DMS53 treated with DMSO at 0.1 percent for 48 hours (cell line): ENCODE data around the gene MUC4.
"Not testable (repeated sequence)": the region's sequence is repeated elsewhere in the genome, so short reads cannot be mapped to it uniquely, and the experiment has no call there.

Experiments
- DNase-seq: peaks from one replicate; lab custom pipeline; 2025; ENCODE audit not compliant: unreplicated experiment; lab: John Stamatoyannopoulos, UW

The MUC4 gene

DNA sequence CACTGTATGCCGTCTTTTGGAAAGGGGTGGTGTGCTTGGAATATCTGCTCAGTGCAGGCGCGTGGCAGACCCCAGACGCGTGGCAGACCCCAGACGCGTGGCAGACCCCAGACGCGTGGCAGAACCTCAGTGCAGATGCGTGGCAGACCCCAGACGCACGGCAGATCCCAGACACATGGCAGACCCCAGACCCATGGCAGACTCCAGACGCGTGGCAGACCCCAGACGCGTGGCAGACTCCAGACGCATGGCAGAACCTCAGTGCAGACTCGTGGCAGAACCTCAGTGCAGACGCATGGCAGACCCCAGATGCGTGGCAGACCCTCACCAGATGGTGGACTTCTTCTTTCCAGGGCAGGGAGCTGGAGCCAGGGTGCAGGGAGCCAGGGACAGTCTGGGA is 637 bp upstream of the MUC4 start:
- DNase-seq: no peak

DNA sequence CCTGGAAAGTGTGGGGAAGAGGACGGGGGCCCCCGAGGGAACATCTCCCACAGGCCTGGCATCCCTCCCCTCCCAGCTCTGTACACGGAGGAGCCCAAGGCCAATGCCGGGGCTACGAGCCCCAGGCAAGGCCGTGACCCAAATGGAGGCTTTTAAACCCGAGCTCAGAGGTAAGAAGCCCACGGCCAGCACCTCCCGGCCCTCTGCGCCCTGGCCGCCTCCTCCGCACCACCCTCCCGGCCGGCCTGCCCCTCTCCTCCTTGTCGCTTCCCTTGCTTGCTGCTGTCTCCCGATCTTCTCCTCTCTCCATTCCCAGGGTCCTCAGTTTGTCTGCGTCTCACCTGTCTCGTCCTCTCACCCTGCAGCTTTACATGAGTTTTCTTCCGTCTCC is 1.3 kb downstream of the MUC4 start:
- no peak for DNase-seq

DNA sequence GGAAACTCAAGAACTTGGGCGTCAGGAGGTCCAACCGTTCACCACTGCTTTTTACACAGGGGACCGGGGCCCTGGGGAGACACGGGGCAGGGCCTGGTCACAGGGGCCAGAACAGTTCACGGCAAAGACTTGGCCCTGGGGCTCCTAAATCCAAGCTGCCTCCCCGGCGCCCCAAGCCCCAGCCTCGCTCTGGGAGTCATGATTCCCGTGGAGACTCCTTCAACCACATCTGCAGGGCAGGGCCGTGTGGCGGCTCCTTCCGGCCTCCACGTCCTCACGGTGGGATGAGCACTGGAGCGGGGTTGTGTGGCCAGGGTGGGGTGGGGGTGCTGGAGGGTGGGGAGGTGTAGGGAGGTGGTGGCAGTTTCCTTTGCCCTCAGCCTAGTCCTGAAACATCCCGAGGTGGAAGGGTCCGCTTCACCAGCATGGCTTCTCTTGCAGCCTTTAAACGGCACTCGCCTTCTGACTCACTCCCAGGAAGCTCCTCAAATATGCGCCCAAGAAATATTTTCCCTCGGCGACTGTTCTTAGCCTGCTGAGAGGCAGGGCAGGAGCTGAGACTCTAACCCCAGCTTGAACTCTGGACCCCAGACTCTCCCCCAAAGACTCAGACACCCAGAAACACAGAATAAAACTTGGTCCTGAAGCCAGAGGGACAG is 1.8 kb downstream of the MUC4 start:
- no peak for DNase-seq

DNA sequence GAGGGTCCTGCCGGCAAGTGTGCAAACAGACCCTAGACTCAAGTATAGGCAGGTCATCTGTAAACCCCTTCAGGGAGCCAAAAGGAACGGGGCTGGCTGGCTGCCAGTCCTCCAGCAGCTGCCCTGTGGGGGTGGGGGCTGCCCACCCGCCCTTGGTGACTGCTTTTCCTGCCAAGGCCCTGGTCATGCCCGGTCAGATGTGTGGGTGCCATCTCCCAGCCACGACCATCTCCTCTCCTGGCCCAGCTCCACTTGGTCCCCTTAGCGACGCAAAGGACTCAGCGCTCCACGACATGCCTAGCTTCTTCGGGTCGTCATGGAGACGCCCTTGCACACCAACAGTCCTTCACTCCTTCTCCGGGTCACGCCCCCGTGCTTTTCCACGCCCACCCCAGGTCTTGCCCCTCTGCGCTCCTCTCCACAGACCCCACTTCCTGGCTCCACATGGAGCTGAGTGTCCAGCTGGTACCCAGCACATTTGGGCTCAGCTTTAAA is 2.4 kb downstream of the MUC4 start:
- DNase-seq: peak; percentile 2

DNA sequence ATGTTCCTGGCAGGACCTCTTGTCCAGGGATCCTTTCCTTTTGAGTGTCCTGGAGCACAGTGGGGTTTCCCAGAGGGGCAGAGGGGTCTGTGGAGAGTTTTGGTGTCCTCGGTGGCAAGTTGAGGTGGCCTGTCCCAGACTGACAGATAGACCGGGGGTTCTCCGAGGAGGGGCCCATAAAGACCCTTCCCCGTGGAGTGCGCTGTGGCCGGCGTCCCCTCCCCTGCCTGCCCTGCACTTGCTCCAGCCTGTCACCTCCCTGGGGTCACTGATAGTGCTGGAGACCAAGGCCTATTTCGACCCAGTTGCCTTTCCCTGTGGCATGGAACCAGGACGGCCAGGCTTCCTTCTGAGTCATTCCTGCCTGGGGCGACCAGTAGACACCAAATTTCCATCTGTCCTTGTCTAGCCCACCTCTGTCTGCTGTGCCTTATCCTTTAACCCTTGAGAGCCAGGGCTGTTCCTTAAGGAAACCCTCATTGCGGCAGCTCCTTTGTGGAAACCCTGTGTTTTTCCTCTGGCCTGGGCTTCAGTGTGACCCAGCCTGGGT is 2.9 kb downstream of the MUC4 start:
- DNase-seq: no peak

DNA sequence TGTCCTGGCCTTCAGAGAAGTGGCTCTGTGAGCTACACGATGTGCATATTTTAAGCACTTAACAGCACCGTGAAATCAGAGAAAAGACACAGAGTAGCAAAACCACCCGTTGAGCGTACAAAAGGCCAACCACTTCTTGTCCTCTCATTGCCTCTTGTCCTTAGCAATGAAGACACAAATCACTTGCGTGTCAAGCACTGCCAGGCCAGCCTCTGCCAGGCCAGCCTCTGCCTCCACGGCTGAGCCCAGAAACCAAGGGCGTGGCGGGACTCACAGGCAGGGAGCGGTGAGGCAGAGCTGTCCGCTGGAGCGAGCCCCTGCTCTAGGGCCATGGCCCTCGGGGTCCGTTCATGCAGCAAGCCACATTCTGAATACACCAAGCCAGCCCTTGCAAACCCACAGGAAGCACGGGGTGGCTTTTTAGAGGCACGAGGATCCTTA is 4.0 kb downstream of the MUC4 start:
- no peak for DNase-seq

DNA sequence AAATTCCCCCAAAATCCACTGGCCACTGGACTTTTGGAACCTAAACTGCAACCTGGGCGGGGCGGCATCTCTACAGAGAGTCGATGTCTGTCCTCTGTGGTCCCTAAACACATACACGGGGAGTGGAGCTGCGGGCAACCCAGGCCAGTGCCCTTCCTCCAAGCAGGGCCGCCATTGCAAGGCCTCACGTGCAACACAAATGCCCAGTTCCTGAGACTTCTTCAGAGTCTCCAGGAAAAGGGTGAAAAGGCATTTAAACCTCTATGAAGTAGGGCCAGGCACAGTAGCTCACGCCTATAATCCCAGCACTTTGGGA is 4.9 kb downstream of the MUC4 start:
- DNase-seq: no peak

DNA sequence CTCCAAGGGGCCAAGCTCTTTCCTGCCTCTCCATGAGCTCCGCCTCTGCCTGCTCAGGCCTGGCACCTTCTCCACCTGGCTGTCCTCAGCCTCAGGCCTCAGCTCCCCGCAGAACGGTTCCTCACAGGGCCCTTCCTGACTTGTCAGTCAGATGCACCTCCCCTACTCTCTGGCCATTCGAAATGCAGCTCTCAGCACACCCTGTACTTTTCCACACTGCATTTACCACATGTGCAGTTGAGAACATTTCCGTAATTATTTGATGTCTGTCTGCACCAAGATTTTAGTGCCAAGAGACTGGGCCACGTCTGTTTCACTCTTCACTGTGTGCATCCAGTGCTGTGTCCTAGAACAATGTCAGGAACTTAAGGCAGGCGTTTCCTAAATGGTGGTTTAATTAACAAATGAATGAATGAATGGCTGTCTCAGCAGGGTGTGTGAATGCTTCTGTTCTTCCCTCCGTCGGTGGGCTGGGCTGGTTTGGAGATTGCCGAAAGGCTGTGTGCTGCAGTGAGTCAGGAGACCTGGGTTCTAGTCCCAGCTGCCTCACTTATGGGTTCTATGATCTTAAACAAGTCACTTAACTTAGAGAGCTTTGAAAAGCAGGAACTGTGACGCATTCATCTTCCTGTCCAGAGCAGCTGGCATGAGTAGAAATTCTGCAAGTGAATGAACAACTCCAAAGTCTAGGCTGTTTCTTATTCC is 5.4 kb downstream of the MUC4 start:
- DNase-seq: no peak

DNA sequence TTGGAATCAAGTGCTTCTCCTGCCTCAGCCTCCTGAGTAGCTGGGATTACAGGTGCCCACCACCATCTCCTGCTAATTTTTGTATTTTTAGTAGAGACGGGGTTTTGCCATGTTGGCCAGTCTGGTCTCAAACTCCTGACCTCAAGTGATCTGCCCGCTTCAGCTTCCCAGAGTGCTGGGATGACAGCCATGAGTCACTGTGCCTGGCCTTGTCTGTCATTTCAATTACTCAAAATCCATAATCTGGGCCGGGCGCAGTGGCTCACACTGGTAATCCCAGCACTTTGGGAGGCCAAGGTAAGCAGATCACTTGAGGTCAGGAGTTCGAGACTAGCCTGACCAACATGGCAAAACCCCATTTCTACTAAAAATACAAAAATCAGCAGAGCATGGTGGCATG is 6.1 kb downstream of the MUC4 start:
- not testable (repeated sequence) for DNase-seq

DNA sequence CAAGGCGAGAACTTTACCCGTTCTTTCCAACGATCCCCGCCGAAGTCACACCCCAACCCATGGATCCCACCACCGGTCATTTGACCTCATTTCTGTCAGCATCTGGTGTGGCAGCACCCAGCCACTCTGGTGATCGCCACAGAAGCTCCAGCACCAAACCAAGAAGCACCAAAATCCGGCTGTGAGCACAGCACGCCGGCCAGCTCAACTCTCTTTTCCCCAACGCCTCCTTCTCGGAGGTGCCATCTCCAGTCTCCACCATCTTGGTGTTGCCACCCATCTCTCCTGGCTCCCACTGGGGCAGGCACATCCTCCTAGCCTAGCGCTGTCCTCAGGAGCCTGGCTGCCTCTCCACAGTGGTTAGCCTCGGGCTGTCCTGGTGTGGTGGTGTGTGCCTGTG is 6.5 kb downstream of the MUC4 start:
- no peak for DNase-seq

DNA sequence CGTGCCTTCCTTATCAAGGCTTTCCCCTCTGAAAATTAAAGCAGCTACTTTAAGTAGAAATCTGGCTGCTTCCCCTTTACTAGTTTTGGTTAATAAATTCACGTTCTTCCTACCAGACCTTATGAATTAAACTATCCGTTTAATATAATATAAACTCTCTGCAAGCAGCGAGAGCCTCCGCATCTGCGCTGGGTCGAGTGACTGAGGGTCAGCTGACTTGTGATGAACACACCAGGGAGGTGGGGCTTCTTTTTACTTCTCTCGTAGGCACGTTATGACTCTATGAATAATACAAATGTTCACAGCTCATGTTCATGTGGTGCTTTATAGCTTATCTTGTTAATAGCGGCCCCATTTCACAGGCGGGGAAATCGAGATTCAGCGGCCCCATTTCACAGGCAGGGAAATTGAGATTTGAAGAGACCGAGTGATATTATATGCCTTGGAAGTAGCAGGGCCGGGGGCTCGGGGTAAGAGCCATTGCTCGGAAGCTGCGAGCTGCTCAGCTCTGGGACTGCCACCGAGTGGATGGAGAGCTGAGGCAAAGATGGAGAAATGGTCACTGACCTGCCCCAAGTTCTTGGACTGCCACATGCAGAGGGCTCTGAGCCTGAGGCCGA is 8.3 kb downstream of the MUC4 start:
- DNase-seq: no peak

DNA sequence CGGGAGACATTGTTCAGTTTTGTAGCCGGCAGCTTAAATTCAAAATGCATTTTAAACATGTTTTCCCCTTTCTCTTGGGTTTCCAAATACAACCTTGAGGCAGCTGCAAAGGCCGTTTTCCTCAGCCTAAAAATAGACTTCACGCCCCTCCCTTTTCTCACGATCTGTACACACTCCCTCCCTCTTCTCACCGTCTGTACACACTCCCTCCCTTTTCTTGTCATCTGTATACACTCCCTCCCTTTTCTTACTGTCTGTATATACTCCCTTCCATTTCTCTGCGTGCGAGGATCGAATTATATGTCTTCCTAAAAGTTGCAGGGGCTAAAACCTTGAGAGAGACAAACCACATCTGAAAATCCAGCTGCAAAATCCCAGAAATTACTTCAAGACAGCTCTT is 8.9 kb downstream of the MUC4 start:
- no peak for DNase-seq

DNA sequence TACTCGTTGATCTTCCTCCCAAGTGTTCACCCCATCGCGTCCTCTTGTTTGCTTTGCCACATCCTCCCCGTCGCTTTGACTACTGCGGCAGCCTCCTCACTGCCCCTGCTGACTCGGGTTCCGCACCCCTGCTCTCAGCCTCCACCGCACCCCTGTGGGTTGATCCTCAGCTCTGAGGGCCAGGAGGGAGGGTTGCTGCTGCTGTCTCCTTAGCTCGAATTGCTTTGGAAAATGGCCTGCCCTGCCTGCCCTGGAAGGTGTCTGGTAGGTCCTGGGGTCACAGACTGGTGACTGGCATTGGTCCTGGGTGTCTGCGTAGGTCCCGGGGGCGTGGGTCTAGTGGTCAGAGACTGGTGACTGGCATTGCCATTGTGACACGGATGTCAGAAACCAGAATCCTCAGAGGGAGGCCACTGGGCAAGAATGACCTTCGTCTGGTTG is 9.4 kb downstream of the MUC4 start:
- no peak for DNase-seq

DNA sequence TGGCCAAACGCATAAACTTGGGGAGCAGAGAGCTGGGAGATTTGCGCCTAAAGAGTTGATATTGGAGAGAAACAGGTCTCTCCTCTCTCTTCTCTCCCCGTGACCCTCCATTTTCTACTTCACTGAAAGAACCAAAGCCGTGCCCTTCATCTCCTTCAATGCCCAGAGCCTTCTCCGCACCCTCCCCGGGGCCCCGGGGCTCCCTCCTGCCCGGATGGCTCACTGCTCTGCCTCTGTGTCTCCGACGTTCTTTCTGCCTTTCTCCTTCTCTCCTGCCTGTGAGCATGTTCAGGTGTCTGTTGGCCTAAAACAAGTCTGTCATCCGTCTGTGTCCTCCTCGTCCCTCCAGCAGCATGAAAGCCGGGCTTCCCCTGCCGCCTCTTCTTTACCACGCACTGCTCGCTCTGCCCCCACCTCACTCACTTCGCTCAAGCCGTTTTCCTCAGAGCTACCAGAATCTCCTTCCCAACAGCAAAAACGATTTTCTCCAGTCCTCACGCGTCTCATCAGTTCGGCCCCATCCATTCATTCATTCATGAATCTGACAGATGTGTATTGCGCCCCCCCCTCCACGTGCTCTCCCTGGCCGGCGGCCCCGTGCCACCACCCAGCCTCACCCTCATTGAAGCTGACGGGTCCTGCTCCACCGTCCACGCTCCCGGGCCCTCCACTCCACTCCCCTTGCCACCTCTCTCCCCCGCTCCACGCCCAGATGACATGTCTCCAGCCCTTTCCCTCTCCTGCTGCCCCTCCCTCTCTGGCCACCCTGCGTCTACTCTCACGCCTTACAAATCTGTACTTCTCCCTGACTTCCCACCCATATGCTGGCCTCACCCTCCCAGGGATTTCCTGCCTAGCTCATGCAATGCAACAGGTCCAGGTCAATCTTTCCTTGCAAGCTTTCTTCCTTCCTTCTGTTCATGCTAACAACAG is 10.2 kb downstream of the MUC4 start:
- DNase-seq: no peak

DNA sequence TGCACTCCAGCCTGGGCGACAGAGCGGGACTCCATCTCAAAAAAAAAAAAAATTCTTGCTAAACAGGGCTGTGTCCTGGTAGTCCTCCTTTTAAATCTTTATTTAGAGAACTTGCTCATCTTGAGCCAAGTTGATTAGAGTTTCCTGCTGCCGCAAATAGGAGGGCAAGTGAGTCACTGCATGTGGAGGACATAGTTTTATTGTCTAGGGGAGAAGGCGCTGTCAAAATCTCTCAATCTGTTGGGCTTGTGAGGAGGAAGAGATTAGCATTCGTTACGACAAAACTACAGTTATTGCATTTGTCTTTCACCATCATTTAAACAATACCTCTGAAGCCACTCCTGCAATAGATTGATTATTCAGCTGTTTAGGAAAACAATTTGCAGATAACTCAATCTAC is 11.5 kb downstream of the MUC4 start:
- DNase-seq: no peak

DNA sequence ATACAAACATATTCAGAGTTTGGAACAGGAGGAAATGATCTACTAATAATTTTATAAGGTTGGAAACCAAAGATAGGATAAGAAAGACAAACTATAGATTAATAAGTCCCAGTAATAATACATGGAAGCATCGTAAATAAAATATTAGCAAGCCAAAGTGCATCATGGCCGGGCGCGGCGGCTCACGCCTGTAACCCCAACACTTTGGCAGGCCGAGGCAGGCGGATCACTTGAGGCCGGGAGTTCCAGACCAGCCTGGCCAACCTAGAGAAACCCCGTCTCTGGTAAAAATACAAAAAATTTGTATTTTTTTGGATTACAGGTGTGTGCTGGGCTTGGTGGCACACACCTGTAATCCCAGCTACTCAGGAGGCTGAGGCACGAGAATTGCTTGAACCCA is 14.9 kb downstream of the MUC4 start:
- DNase-seq: no peak

DNA sequence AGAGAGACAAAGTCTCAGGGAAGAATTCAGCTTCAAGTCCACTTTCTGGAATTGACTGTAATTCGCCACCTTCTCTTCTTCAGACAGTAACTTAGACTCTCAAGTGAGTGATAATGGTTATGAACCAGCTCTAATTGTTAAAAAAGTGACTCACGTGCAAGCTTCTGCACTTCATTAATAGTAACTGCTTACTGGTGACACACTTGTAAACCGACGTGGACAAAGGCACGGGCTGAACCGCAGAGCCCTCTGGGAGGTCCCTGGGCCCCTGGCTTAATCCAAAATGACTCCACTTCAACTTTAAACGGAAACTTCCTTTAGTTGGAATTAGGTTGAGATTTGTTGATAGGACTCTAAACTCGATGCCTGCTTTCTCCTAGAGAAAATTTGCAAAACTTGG is 17.0 kb downstream of the MUC4 start:
- no peak for DNase-seq

DNA sequence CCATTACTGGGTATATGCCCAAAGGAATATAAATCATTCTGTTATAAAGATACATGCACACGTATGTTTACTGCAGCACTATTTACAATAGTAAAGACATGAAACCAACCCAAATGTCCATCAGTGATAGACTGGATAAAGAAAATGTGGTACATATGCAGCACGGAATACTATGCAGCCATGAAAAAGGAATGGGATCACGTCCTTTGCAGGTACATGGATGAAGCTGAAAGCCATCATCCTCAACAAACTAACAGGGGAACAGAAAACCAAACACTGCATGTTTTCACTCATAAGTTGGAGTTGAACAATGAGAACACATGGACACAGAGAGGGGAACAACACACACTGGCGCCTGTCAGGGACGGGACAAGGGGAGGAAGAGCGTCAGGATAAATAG is 19.1 kb downstream of the MUC4 start:
- DNase-seq: not testable (repeated sequence)

DNA sequence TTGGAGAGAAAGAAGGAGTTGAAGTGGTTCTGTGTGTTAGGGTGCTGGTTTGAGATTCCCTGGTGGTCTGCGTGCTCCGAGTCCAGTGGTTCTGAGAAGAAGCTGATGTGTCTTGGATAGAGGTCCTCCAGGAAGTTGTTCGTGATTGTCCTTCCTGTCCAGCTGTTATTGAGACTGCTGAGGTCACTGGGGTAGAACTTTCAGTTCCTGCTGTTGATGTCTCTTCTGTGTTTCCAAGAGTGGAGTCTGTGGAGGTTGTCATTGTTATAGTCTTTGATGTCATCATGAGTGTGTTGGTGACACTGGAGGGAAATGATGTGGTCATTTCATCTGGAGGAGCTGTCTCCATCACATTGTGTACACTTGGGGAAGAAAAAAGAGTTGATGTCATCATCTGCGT is 20.8 kb downstream of the MUC4 start:
- no peak for DNase-seq

DNA sequence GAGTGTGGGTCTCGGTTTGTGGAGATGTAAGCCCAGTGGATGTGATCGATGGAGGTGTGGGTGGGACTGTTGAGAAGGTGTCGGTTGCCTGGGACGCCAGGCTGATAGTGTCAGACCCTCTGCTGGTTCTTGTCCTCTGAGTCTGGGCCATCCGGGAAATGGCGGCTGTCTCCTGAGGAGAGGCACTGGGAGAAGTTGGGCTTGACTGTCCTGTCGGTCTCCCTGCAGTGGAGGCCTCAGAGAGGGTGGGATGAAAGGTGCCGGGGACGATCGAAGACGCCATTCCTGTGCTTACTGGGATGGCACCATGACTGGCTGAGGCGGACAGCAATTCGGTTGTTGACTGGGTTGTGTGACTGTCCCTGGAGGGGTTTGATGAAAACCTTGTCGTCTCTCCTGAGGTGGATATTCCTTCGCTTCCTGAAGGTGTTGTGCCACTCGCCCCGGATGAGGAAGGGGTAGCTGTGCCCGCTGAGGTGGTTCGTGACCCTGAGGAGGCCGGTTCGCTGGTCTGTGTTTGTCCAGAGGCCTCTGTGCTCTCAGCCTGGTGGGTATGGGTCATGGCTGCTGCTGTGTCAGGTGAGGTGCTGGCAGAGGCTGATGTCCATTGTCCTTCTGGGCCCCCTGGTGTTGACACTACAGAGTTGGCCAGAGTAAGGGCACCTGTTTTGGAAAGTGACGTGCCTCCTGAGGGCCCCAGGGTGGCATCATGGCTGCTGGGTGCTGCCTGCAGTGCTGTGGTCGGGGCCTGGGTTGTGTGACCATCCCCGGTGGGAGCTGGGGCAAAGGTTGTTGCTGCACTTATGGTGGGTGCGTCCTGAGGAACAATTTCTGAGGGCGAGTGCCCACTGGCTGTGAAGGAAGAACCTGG is 22.8 kb downstream of the MUC4 start:
- no peak for DNase-seq
